Measurements from ENCODE around the gene OVOL2.

GRCh38 chr20:18072532-18072931 lies 14.8 kb upstream of the OVOL2 start:
- TF ChIP-seq CTCF (conservative IDR thresholded peaks at IDR 0.05), result no peak
- TF ChIP-seq EZH2 (IDR thresholded peaks at IDR 0.05; ENCODE audit: low read depth), result no peak
